SW 1271 (cell line): ENCODE measurements around the gene OPCML.

Source experiments
- DNase-seq, 2 experiments: peaks; one replicate each; lab custom pipeline; 2025; lab: John Stamatoyannopoulos, UW

The OPCML gene

GRCh38 chr11:133034929-133035328, 497.4 kb downstream of the OPCML start:
- DNase-seq: no peak

DNA sequence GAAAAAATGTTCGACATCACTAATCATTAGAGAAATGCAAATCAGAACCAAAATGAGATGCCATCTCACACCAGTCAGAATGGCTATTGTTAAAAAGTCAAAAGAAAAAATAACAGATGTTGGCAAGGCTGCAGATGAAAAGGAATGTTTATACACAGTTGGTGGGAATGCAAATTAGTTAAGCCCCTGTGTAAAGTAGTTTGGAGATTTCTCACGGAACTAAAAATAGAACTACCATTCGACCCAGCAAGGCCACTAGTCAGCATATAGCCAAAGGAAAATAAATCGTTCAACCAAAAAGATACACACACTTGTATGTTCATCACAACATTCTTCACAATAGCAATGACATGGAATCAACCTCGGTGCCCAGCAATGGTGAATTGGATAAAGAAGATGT, 503.2 kb downstream of the OPCML start:
- no peak for DNase-seq

DNA sequence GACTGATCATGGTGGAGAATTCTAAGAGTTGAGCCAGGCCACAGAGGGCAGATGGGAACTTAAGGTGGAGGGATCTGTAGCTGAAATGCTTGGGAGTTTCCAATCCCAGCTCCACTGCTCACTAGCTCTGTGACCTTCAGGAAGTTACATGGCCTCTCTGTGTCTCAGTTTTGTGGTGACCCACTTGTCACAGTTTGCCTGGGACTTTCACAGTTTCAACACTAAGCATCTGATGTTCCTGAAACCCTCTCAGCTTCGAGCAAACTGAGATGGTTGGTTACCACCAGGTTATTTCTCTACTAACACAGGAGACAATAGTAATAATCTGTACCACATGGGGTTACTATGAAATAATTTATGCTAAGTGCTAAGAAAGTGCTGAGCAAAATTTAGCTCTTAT, 505.3 kb downstream of the OPCML start:
- no peak for DNase-seq

GRCh38 chr11:133024301-133024700, 508.0 kb downstream of the OPCML start:
- DNase-seq: no peak

GRCh38 chr11:133023232-133023631, 509.1 kb downstream of the OPCML start:
- DNase-seq: no peak

- DNase-seq: no peak
Measured at GRCh38 chr11:133021553-133021952, 510.7 kb downstream of the OPCML start.

GRCh38 chr11:133020372-133020714, 512.0 kb downstream of the OPCML start:
- DNase-seq: no peak

DNA sequence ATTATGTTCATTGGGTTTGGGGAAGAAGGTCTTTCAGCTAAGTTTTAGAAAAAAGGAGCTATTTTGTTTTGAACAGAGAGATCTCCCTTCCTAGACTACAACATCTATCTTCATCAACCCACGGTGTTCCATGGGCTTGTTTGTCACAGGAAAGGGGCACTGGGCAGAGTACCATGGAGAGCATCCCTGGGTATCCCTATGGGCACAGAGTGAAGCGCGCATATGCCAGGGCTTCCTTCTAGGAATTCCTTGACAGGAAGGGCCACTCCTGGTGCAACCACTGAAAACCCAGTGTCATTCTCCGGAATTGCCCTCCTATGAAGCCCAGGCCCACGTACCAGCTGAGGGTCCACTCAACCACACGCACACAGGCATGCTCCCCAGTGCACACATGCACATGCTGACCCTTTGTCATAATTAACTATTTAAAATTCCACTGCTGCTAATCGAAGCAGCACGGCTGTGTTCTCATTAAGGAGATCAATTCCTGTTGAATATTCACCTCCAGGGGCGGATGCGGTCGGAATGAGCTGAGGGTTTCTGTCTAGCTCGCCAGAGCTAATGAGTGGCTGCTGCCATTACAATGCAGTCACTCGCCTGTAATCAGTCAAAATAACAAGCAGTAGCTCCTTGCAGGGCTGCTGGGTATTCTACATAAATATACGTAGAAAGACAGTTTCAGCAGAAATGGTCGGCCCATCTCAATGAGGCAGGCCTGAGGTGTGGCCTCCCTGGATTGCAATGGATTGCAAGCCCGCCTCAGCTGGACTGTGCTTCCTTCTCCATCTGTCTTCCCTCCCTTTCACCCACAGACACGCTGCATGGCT, 512.5 kb downstream of the OPCML start:
- no peak for DNase-seq

DNA sequence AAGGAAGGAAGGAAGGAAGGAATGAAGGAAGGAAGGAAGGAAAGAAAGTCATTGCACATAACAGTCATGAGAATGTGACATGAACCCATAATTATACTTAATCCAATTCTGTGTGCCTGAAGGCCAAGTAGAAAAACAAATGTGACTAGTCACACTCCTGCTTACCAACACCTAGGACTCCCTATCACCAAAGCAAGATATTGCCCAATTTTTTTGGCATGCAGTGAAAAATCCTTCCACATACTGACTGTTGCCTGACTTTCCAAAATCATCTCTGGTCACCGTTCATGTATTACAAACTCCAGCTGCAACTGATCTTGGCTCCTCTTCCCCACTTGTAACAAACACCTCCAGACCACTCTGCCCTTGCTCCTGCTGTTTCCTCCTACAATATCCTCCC, 516.8 kb downstream of the OPCML start:
- no peak for DNase-seq

- DNase-seq: no peak
Measured at GRCh38 chr11:133014337-133014736, 518.0 kb downstream of the OPCML start.

DNA sequence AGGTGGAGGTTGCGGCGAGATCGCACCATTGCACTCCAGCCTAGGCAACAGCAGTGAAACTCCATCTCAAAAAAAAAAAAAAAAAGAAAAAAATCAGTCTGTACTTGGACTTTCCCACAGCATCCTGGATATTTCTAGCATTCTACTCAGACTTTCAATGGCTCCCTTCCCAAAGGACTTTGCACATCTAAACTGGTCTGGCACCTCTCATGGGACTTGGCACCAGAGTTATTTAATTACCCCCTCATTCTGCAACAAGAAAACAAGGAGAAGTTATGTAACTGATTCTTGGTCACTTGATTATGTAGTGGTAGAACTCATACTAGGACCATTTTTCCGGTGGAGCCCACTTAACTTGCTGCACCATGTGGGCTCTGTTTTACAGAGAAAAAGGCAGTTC, 519.5 kb downstream of the OPCML start:
- DNase-seq: no peak

GRCh38 chr11:133011604-133012003, 520.7 kb downstream of the OPCML start:
- DNase-seq: no peak

GRCh38 chr11:133007027-133007584, 525.2 kb downstream of the OPCML start:
- DNase-seq: no peak

DNA sequence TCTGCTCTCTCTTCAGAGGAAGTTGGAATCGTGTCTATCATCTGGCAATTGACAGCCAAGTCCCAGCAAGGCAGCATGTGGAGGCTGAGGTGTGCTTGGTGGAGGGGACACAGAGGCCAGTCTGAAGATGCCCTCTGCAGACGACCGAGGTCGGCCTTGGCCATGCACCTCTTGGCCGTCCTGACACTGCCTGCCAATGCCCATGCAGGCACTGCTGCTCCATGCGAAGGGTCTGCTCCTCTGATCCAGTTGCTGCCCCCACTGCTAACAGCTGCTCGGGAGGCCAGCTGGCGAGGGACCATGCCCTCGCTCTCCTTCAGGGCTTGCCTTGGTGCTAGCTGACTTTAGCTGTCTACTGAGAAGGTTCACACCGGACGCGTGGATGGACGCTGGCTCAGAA, 527.9 kb downstream of the OPCML start:
- DNase-seq: no peak

DNA sequence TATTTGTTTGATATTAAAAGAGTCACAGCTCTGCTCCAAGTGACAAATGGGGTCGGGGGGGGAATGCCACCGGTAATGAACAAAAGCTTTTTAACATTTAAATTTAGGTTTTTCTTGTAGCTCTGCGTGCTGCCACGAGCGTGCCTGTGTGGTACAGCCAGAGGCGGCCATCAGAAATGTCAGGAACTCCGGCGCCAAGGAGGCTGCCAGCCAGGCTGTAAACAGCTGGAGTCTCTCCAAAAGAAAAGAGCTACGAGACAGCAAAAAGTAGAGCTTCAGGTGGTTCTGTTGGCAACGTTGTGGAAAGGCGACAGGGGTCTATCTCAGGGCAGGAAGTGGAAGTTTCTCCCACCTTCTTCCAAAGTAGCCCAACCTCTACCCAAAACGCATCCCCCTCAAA, 532.8 kb downstream of the OPCML start:
- no peak for DNase-seq

GRCh38 chr11:132999031-132999430, 533.3 kb downstream of the OPCML start:
- DNase-seq: no peak

DNA sequence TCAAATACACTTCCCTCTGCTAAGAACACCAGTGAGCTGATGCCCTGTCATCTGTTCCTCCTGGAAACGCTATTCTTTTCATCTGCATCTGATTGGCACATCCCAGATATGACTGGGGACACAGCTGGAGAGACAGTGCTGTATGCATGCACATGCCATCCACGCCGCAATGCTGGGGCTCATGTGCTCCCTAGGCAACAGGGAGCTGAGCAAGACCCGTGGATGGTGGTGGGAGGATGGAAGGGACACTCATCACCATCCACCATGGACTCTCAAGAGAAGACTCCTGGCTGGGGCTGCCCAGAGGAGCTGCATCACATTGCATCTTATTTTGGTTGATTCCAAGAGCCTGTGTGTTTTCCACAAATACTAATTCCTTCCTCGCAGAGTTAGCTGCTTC, 534.9 kb downstream of the OPCML start:
- DNase-seq: no peak

GRCh38 chr11:132994966-132995365, 537.3 kb downstream of the OPCML start:
- no peak for DNase-seq

GRCh38 chr11:132993991-132994502, 538.3 kb downstream of the OPCML start:
- DNase-seq: no peak

- DNase-seq: no peak
Measured at GRCh38 chr11:132992838-132993631, 539.3 kb downstream of the OPCML start.

DNA sequence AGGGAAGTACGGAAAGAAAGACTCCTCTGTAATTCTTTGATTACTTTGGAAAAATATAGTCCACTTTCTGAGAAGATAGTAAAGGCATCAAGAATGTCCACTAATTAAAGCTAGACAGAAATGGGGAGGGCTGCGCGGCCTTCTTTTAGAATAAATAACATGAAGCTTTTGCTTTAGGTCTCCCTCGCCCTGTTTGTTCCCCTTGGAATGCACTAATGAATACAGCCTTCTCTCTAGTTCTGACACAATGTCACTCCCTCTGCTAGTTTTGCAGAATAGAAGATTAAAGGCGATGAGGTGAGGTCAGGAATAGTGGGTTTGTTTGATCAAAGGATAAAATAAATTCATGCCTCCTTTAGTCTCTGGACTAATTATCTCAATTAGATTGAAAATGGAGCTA, 543.9 kb downstream of the OPCML start:
- DNase-seq: no peak

- DNase-seq: no peak
Measured at GRCh38 chr11:132987936-132988335, 544.4 kb downstream of the OPCML start.

DNA sequence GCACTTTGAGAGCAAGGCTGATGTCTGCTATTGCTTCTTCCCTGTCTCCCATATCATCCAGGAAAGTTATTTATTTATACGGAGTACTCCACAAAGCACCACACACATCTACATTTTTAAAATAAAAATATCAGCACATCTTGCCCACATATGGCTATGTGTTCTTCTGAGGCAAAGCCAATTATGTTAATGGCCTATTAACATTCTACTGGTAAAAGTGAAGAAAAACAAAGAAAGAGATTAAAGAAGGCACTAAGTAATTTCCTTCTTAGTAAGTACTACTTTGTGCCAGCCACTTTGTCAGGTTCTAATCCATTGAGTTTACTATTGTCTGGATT, 548.7 kb downstream of the OPCML start:
- DNase-seq: no peak
